SK-N-SH (cell line): ENCODE measurements around the gene GASK1A.

Experiments used
- EP300 ChIP-seq, 2 experiments: IDR thresholded peaks; 2 replicates each; pipeline versions ENCODE4 v1.4.0 to v1.6.1; 2012; ENCODE audit warnings: borderline replicate concordance in 1 of 2, low read depth in 1 of 2, low read length in 1 of 2
- JUND ChIP-seq: IDR thresholded peaks from 2 replicates; pipeline ENCODE4 v1.4.0; 2012
- YY1 ChIP-seq: IDR thresholded peaks from 2 replicates; pipeline ENCODE4 v1.4.0; 2012; ENCODE audit warnings: low read depth, mild to moderate bottlenecking
- TF ChIP-seq, protein P1 (sequence below): fragments of 200-600 bp; sonication (generic); IDR thresholded peaks from 2 replicates; pipeline ENCODE4 v1.6.1; 2017; ENCODE audit warnings: antibody characterized with exemption, mild to moderate bottlenecking, moderate library complexity

DNA sequence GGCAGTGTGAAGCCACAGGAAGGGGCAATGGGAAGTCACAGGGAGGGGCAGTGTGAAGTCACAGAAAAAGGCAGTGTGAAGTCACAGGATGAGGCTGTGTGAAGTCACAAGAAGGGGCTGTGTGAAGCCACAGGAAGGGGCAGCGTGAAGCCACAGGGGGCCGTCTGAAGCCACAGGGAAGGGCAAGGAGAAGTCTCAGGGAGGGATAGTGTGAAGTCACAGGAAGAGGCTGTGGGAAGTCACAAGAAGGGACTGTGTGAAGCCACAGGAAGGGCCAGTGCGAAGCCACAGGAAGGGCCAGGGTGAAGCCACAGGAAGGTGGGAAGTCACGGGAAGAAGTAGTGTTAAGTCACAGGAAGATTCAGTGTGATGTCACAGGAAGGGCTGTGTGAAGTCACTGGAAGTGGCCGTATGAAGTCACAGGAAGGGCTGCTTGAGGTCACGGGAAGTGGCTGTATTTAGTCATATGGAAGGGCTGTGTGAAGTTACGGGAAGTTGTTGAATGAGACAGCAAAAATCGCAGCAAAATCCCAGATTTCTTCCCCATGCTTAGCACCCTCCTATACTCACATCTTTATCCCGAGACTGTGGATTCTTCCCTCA lies 38.6 kb downstream of the GASK1A start:
- TF ChIP-seq EP300 (IDR thresholded peaks at IDR 0.05; ENCODE audit: borderline replicate concordance in 1 of 2, low read depth in 1 of 2, low read length in 1 of 2) (no peak), JUND (no peak), YY1 (no peak)
- TF ChIP-seq, protein P1, sequence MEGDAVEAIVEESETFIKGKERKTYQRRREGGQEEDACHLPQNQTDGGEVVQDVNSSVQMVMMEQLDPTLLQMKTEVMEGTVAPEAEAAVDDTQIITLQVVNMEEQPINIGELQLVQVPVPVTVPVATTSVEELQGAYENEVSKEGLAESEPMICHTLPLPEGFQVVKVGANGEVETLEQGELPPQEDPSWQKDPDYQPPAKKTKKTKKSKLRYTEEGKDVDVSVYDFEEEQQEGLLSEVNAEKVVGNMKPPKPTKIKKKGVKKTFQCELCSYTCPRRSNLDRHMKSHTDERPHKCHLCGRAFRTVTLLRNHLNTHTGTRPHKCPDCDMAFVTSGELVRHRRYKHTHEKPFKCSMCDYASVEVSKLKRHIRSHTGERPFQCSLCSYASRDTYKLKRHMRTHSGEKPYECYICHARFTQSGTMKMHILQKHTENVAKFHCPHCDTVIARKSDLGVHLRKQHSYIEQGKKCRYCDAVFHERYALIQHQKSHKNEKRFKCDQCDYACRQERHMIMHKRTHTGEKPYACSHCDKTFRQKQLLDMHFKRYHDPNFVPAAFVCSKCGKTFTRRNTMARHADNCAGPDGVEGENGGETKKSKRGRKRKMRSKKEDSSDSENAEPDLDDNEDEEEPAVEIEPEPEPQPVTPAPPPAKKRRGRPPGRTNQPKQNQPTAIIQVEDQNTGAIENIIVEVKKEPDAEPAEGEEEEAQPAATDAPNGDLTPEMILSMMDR: no peak
